Ectodermal cell (in vitro differentiated cells): ENCODE results near the gene OTOP2.

ENCODE experiments used
- H3K27ac ChIP-seq: 2 replicates; pipeline ENCODE4 v1.7.0; 2013; ENCODE audit warnings: mild to moderate bottlenecking, low read depth, low read length; ENCODE audit not compliant: insufficient read depth, poor library complexity, severe bottlenecking
- H3K27me3 ChIP-seq: 2 replicates; pipeline ENCODE4 v1.7.0; 2013; ENCODE audit warnings: mild to moderate bottlenecking, low read length; ENCODE audit not compliant: insufficient read depth, control insufficient read depth, poor library complexity, severe bottlenecking
- H3K36me3 ChIP-seq: one replicate; pipeline ENCODE4 v1.7.0; 2013; ENCODE audit warnings: low read length; ENCODE audit not compliant: control insufficient read depth, insufficient read depth
- H3K4me1 ChIP-seq: one replicate; pipeline ENCODE4 v1.7.0; 2013; ENCODE audit warnings: low read length; ENCODE audit not compliant: control insufficient read depth, insufficient read depth
- H3K4me3 ChIP-seq: 2 replicates; pipeline ENCODE4 v1.7.0; 2013; ENCODE audit warnings: low read depth, low read length, control low read depth; ENCODE audit not compliant: insufficient read depth
- H3K9me3 ChIP-seq: 2 replicates; pipeline ENCODE4 v1.7.0; 2013; ENCODE audit warnings: mild to moderate bottlenecking, low read length, moderate library complexity; ENCODE audit not compliant: control insufficient read depth
- WGBS, 2 experiments: methylation state at CpG; one replicate each; pipeline ENCODE4 v1.1.7; 2013; ENCODE audit warnings: missing lambda C conversion rate in 2 of 2; 5-methylcytosine and 5-hydroxymethylcytosine counted together

OTOP2 gene

DNA sequence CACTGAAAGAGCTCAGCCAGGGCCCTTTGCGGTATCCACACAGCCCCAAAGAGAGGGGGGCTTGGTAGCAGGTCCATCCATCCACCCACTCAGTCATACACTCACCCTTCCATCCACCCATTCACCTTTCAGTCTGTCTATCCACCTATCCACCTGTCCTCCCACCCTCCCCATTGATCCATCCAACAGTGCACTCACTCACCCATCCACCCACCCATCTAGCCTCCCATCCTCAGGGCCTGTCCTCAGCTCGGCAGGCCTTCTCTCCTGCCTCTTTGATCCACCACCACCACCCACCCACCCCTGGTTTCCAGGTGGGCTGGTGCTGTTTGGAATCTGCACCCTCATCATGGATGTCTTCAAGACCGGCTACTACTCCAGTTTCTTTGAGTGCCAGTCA is 1.2 kb downstream of the OTOP2 start:
- Histone ChIP-seq H3K4me1 (peaks cover 9% of the 10 kb centered on the region), H3K36me3 (no peaks in the 10 kb centered on the region), H3K4me3 (no peak overlapping the region), H3K27me3 (peaks cover 74% of the 10 kb centered on the region), H3K27ac (no peak overlapping the region), H3K9me3 (no peaks in the 10 kb centered on the region)
- WGBS, 2 experiments = 81 to 84% methylated on average over 3 of the region's 3 CpGs

DNA sequence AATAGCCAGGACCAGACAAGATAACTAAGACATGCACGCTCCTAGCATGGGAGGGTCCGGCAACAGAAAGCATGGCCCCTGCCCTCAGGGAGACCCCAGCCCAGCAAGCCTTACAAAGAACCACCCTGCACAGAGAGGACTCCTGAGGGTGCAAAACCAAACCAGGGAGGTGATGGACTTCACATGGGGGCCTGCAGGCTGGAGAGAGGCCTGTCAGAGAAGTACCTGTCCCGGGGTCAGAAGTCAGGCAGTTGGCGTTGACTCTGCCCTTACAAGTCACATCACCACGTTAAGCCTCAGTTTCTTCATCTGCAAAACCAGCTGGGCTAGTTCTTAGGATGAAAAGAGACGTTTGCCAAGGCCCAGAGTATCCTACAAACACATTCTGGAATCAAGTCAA is 4.7 kb downstream of the OTOP2 start:
- Histone ChIP-seq H3K9me3 (no peaks in the 10 kb centered on the region), H3K27ac (no peak overlapping the region), H3K4me3 (no peak overlapping the region), H3K4me1 (peaks cover 3% of the 10 kb centered on the region), H3K27me3 (peaks cover 70% of the 10 kb centered on the region), H3K36me3 (no peaks in the 10 kb centered on the region)
- 83 to 84% methylated on average over 6 of the region's 6 CpGs for WGBS, 2 experiments

GRCh38 chr17:74930535-74931036 is 6.5 kb downstream of the OTOP2 start:
- Histone ChIP-seq H3K27ac (no peak overlapping the region), H3K9me3 (no peaks in the 10 kb centered on the region), H3K27me3 (peaks cover 70% of the 10 kb centered on the region), H3K36me3 (no peaks in the 10 kb centered on the region), H3K4me3 (no peak overlapping the region), H3K4me1 (no peaks in the 10 kb centered on the region)
- 94% methylated on average over 24 of the region's 24 CpGs for WGBS, 2 experiments

GRCh38 chr17:74935048-74935447 is 11.0 kb downstream of the OTOP2 start:
- H3K4me3 ChIP-seq = no peak overlapping the region
- H3K4me1 ChIP-seq = no peaks in the 10 kb centered on the region
- H3K27me3 ChIP-seq = peaks cover 74% of the 10 kb centered on the region
- WGBS, 2 experiments = 61 to 73% methylated on average over 3 of the region's 3 CpGs
- no peaks in the 10 kb centered on the region for H3K9me3 ChIP-seq
- no peaks in the 10 kb centered on the region for H3K36me3 ChIP-seq
- no peak overlapping the region for H3K27ac ChIP-seq

- Histone ChIP-seq H3K9me3 (no peaks in the 10 kb centered on the region), H3K4me3 (no peak within 1 kb of the TSS), H3K27ac (no peak within 1 kb of the TSS), H3K27me3 (peaks cover 80% of the 10 kb centered on the region), H3K36me3 (no peaks in the 10 kb centered on the region), H3K4me1 (no peaks in the 10 kb centered on the region)
- 10 to 12% methylated on average over 78 of the region's 78 CpGs for WGBS, 2 experiments
Measured at GRCh38 chr17:74935585-74936469, 11.8 kb downstream of the OTOP2 start, which contains the start of gene OTOP3. TSS of gene OTOP3 (plus strand) at chr17:74935898. CDS start at chr17:74935922, 24 bp downstream.

GRCh38 chr17:74936470-74936799 is 12.4 kb downstream of the OTOP2 start:
- Histone ChIP-seq H3K36me3 (no peaks in the 10 kb centered on the region), H3K27me3 (peaks cover 84% of the 10 kb centered on the region), H3K4me3 (no peak overlapping the region), H3K4me1 (no peaks in the 10 kb centered on the region), H3K27ac (no peak overlapping the region), H3K9me3 (no peaks in the 10 kb centered on the region)
- WGBS, 2 experiments = 22 to 27% methylated on average over 12 of the region's 12 CpGs

DNA sequence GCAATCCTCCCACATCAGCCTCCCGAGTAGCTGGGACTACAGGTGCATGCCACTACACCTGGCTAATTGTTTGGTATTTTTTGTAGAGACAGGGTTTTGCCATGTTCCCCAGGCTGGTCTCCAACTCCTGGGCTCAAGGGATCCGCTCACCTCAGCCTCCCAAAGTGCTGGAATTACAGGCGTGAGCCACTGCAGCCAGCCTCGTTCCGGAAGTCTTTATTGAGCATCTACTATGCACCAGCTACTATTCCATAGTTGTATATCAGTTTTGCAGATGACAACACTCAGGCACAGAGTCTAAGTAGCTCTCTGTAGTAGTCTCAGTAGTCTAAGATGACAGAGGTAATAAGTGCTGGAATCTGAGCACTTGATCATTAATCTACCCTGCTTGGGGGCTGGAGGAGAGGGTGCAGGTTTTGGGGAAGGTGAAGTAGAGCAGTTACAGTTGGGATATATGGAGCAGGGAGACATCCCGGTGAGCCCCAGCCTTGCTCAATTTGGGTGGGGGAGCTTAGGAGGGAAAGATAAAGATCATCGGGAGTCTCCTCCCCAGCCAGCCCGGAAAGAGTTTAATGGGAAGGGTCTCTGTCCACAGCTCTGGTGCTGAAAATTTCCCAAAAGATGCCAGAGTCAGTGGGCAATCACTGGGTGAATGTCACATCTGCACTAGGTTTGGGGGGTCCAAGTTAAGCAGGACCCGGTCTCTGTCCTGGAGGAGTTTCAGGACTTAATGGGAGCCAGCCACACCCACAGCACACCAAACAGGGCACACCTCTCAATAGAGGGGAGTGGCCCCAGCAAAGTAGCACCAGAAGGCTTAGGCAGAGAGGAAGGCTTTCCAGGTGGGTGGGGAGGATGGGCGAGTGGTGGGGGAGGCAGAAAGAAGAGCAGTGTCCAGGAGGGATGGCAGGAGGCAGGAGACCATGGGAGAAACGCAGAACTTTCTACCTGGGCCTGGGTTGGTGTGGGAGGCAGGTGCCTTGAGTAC is 13.3 kb downstream of the OTOP2 start:
- H3K27me3 ChIP-seq = peaks cover 81% of the 10 kb centered on the region

GRCh38 chr17:74938194-74938950 is 14.3 kb downstream of the OTOP2 start:
- no peaks in the 10 kb centered on the region for H3K4me1 ChIP-seq
- no peaks in the 10 kb centered on the region for H3K36me3 ChIP-seq
- H3K27ac ChIP-seq = no peak overlapping the region
- peaks cover 74% of the 10 kb centered on the region for H3K27me3 ChIP-seq
- H3K9me3 ChIP-seq = no peaks in the 10 kb centered on the region
- 61 to 67% methylated on average over 8 of the region's 8 CpGs for WGBS, 2 experiments
- no peak overlapping the region for H3K4me3 ChIP-seq

More for the DNA sequence above, 13.3 kb downstream of the OTOP2 start:
- Histone ChIP-seq H3K4me3 (no peak overlapping the region), H3K9me3 (no peaks in the 10 kb centered on the region), H3K4me1 (no peaks in the 10 kb centered on the region), H3K36me3 (no peaks in the 10 kb centered on the region), H3K27ac (no peak overlapping the region)
- 47 to 52% methylated on average over 11 of the region's 11 CpGs for WGBS, 2 experiments

GRCh38 chr17:74939534-74939933 is 15.5 kb downstream of the OTOP2 start:
- 65% methylated on average over 8 of the region's 8 CpGs for WGBS, 2 experiments
- H3K4me3 ChIP-seq = no peak overlapping the region

More at GRCh38 chr17:74939534-74939933, 15.5 kb downstream of the OTOP2 start:
- Histone ChIP-seq H3K27me3 (peaks cover 67% of the 10 kb centered on the region), H3K9me3 (no peaks in the 10 kb centered on the region), H3K4me1 (no peaks in the 10 kb centered on the region), H3K36me3 (no peaks in the 10 kb centered on the region), H3K27ac (no peak overlapping the region)
